ENCODE measurements around the gene TRPM2.
"Not testable (repeated sequence)": the region's sequence is repeated elsewhere in the genome, so short reads cannot be mapped to it uniquely, and the experiment has no call there.

Gene TRPM2

DNA sequence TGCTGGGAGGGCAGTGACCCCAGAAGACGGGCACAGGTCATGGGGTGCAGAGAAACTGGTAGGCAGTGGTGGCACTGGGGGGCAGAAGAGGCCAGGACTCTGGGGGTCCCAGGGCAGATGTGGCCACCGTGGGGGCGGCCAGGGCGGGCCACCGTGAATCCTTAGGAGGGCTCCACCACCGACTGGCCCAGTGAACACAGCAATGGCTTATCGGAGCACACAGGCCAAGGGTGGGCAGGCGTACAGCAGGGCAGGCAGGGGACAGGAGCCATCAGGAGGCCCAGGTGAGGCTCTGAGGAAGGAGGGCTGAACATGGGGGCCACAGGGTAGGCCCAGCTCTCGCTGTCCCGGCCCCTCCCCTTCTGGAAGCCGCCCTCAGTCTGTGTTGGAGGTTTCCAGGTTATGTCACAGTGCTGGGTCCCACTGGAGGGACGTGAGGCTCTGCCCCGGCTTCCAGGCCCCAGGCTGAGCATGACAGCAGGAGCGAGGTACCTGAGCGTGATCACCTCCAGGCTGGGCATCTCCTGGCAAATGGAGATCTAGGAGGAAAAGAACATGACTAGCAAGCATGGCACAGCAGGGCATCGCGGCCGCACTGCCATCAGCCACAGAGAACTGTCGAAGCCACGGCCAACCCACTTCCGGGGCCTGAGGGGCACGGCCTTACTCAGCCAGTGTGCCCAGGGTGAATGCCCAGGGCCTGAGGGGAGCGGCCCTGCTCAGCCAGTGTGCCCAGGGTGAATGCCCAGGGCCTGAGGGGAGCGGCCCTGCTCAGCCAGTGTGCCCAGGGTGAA, 18.0 kb upstream of the TRPM2 start:
- DNase-seq, result no peak

DNA sequence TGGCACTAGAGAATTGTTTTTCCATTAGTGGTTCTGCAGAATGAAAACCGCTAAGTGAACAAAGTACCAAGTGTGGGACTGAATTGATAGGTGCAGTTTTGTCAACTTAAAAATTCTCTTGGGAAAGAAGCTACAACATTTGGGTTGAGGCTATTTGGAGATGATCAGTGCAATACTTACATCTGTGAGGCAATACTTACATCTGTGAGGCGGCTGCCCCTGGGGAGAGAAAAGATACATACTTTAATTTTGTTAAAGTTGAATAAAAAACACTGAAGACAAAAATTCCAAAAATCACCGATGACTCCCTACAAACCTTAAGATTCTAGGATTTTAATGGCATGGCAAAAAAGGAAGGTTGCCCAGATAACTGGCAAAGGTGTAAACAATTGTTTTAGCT, 16.0 kb upstream of the TRPM2 start:
- no peak for DNase-seq

DNA sequence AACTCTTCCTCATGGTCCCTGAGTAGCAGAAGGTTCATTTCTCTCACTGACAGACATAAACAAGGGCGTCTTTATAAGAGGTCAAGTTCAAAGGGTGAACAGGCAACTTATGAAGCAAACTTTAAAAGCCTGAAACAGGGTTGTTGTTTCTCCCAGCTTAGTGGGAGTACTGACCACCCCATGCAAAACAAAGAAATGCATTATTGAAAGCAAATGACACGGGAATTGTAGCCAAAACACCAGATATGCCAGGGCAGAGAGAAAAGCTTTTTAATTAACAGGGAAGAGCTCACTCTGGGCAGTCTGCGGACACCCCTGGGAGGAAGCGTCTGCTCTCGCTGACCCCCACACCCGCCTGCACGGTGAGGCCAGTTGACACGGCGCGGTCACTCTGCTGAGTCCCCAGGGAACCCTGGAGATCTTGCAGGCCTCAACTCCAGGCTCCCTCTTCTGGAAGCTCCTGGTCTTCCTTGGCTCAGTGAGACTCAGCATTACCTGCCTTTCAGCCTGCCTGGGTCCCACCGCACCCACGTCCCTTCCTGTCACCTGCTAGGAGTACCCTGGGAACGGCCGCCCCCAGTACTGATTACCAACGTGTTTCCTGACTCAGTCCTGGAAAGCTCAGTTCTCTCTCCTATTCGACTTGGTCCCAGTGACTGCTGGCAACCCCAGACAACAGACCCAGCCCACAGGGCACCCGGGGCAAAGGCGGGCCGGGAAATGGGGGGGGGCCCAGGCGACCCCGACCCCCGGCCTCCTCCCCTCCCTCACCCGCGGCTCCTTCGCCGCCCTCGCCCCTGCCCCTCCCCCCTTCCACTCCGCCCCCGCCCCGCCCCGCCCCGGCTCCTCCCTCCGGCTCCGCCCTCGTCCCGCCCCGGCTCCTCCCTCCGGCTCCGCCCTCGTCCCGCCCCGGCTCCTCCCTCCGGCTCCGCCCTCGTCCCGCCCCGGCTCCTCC, 15.2 kb upstream of the TRPM2 start:
- no peak for DNase-seq

DNA sequence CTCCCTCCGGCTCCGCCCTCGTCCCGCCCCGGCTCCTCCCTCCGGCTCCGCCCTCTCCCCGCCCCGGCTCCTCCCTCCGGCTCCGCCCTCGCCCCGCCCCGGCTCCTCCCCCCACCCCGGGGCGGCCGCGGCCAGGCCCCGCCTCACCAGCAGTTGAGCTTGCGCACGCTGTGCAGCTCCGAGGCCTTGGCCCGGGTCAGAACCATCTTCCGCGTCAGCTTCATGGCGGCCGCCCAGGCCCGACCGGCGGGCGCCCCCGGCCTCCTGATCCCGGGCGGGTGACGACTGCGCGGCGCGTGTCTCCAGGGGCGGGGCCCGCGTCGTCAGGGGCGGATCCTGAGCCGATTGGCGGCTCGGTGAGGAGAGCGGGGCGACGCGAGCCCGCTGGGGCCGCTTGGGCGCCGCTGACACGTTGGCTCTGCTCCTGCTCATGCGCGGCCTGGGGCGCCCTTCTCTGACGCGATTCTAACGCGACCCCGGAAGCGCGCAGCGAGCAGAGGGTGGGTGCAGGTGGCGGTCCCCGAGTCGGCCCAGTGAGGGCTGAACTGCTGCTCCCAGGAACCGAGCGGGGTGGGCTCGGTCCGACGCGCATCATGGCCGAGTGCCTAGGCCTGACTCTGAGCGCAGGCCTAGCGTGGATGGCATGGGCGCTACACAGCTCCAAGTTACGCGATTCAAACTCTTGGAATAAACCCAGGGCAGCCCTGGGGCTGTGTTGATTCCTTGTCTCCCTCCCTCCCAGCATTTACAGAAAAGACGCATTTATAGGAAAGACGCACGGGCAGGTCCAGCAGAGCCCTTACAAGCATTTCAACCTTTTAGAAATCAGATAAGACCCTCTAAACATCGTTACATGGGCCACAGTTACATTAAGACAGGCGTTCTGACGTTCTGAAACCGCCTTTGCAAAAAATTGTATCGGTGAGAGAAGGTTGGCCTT, 14.2 kb upstream of the TRPM2 start, which contains the start of gene CFAP410:
Gene CFAP410 (minus strand): TSS at position 420 of the 940 bp plus-strand sequence. CDS start 196 bp downstream, at position 224.
- peak; percentile 92 for DNase-seq

DNA sequence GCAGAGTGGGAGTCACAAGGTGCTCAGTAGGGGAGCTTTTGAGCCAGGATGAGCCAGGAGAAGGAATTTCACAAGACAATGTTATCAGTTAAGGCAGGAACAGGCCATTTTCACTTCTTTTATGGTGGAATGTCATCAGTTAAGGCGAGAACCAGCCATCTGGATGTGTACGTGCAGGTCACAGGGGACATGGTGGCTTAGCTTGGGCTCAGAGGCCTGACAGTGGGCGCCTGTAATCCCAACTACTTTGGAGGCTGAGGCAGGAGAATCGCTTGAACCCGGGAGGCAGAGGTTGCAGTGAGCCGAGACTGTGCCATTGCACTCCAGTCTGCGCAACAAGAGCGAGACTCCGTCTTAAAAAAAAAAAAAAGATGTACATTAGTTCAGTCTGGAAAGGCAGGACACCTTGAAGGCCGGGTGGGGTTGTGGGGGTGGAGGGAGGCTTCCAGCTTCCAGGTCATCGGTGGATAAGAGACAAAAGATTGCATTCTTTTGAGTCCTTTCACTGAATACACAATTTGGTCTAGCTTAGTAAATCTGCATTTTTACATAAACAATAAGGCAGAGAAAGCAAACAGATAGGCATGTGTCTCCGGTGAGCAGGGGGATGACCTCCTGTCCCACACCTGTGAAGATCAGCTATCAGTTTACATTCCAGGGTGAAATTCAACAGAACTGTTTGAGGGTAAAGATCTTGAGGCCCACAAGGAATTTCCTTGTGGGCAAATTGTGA, 11.5 kb upstream of the TRPM2 start:
- DNase-seq, result not testable (repeated sequence)

DNA sequence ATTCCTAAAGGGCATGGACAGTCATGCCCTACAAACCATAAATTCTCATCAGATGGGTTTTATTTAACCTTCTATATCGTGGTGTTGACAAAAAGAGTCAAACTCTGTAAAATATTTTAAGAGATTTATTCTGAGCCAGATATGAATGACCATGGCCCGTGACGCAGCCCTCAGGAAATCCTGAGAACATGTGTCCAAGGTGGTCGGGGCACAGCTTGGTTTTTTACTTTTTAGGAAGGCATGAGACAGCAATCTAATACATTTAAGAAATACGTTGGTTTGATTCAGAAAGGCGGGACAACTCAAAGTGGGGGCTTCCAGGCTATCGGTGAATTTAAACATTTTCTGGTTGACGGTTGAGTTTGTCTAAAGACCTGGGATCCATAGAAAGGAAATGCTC, 10.4 kb upstream of the TRPM2 start:
- DNase-seq, result not testable (repeated sequence)

DNA sequence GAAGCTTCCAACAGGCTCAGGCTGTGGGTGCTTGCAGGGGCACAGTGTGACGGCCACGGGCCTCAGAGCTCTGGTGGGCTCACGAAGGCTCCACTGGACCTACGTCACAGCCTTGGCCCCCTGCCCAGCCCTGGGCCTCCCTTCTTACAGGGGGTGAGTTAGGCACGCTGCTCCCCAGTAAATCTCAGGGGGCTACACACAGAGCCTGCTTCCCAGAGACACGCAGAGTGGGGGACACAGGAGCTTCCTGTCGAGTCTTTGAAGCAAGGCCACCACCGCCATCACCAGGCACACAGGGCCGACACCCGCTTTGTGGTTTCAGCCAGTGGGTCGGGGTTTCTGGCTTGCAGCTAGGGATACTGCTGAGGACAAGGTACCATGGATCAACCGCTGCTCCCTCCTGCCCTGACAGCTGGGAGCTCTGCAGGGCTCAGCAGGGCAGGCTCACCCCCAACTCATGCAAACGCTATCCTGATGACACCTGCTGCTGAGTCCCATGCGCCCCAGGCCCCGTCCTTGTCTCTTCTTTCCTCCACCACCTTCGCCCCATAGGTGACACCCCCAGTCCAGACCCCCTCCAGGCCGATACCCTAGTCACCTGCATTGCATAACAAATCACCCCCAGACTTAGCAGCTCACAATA, 8.8 kb upstream of the TRPM2 start:
- DNase-seq, result no peak

DNA sequence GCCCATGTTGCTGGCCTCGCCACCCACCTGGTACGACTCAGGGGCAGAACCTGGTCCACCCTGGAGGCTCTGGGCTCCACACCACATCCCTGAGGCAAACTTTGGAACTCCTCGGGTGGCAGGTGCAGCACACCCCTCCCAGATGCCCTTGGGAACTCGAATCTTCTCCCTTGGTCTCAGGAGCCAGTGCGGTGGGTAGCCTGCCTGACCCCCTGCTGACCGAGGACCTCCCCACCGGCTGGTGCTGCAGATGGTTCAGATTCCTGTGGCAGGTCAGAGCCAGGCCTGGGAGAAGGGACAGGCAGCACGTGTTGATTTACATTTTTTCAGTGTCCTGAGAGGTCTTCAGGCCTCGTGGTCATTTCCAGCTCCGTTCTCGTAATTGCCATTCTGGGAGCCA, 7.9 kb upstream of the TRPM2 start:
- DNase-seq, result no peak

DNA sequence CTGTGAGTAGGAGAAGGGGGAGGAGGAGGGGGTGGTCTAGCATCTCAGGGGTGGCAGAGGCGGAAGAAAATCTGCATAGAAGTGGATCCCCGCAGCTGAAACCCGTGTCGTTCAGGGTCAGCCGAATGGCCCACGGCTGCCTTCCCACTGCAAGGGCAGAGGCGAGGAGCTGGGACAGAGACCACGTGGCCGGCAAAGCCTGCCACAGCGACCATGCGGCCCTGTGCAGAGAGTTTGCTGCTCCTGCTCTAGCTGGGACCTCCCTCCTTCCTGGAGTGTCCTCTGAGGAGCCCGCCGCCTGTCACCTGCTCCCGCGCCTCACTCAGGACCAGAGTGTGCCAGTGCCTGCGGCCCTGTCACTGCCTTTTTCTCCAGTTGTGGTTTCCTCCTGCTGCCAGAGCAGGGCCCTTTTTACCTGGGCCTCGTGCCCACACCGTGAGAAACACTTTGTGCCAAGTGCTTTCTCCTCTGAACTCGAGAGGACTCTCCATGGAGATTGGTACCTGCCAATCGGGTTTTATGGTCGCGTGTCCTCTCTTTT, 5.4 kb upstream of the TRPM2 start:
- DNase-seq, result no peak

DNA sequence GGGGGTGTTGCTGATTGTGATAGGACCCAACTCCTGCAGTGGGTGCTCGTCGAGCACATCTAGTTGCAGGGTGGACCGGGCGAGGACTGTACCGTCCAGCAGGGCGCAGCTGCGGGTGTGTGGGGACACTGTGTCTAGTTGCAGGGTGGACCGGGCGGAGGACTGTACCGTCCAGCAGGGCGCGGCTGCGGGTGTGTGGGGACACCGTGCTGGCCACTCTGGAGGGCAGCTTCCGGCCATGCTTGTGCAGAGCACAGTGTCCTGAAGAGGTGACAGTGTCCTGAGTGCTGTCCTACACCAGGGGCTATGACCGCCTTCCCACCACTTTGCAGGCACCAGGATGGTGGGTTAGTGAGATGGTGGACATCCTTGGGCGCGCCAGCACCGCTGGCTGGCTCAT, 4.6 kb upstream of the TRPM2 start:
- DNase-seq, result no peak

DNA sequence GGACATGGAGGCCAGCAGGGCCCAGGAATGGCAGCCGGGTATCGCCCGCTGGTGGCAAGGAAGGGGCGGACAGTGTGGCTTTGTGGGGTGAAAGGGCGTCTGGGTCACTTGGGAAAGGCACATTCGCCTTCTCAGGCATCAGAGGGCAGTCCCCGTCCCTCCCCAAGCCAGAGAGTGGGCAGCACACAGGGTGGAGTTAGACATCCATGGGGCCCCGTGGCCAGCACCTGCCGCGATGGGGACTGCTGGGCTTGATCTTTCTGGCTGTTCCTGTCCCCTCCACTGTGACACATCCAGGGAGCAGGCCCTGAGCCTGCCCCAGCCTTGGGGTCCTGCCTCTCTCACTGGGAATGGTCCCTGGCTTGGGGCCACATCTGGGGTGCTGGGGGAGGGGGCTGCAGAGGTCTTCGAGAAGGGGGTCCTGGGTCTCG, 4.0 kb upstream of the TRPM2 start:
- no peak for DNase-seq

DNA sequence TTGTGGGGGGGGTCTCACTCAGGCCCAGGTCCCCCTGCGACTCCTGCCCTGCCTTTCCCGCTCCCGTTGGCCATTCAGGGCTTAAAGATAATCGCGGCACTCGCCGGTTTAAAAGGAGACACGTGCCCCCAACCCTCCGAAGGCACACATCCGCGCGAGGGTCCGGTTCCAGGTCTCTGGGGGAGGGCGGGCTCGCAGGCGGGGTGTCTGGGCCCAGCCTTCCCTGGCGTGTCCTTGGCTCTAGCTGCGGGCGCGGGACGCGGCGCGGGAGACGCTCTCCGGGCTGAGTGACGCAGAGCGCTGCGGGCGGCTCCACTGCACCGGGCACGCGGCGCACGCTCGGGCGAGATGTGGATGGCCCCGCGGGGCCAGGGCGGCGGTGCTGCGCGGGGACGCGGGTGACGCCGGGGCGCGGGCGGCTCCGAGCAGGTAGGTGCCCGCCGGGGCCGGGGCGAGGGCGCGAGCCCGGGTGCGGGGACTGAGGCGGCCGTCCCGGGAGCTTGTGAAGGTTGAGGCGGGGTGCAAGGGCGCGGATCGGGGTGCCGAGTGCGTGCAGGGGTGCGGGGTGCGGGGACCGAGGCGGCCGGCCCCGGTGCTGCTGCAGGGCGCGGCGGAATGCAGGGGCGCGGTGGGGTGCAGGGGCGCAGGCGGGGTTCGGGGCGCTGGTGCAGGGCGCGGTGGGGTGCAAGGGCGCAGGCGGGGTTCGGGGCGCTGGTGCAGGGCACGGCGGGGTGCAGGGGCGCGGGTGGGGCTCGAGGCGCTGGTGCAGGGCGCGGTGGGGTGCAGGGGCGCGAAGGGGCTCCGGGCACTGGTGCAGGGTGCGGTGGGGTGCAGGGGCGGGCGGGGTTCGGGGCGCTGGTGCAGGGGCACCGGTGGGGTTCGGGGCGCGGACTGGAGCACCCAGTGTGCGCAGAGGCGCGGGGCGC, 3.3 kb upstream of the TRPM2 start:
- DNase-seq, result no peak

DNA sequence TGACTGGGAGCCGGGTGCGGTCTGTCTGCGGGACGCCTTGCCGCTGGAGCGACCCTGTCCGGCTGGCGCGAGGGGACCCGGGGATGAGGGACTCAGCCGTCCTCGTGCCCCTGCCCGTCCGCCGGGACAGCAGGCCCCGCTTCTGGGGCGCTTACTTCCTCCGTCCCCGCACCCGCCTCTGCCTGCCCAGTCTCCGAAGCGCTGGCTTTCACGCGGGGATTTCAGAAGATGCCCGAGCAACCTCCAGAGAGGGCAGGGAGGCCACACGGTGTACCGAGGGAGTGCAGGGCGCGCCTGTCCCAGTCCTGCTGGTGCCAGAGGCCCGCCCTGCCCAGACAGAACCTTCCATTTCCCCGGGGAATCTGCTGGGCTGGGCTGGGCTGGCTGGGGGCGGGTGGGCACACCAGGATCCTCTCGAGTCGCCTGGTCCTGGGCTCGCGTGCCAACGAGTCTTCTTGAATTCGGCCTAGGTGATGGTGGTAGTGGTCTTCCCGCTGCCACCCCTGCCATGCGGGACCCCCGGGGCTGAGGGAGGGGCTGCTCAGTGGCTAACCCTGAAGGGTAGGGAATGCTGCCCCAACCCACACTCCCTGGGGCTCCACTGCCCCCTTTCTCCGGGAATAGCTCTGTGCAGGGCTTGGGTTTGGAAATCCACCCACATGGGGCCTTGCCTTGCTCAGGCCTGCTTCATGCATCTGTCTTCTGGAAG, 2.5 kb upstream of the TRPM2 start:
- DNase-seq, result no peak

DNA sequence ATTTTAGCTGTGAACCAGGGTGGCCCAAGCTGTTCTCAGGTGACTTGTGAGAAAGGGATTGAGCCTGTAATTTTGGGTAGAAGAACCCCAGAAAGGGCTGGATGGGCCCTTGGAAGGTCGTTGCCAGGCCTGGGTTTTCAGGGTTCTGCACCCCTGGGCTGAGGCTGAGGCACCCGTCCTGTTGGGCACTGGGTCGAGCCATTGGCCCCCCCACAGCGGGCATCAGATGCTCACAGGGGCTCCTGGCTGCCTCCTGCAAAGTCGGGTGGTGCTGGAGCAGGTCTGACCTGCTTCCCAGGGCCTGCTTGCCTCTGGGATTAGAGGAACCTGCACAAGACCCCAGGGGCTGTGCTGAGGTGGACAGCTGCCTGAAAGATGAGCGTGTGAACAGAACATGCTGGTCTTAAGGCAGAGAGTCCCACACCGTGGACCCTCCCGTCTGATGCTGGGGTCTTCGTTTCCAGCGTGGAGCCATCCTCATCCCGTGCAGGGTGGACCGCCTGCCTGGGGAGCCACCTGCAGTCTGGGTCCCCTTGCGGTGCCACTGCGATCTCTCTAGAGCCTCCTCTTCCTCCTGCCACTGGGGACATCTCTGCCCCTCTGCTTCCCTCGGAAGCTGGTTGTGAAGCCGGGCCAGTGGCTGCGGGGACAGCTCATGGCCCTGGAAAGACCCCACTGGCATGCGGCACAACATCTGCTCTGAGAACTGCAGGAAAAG, 1.7 kb upstream of the TRPM2 start:
- DNase-seq, result no peak

DNA sequence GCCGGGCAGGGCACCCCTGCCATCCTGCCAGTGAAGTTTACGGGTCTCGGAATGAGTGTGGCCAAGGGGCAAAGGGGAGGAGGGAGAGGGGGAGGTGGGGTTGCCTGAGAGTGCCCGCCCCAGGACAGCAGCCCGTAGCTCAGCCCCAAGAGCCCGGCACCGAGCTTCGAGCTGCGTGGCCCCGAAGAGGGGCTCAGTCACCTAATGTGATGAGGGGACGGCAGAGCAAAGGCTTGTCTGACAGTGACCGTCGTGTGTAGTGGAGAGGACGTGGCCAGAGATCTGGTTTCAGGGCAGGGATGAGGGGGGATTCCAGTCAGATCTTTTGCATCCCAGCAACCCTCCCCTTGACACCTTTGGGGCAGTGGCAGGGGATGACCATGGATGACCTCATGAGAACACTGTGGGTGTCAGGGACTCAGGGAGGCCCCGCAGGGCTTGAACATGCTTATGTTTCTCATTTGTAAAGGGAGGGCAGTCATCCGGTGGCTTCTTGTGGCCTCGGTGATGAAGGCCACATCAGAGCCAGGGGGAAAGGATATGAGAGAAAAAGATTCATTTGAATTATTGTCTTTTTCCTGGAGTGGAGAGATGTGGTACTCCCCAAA, 1.1 kb upstream of the TRPM2 start:
- DNase-seq, result no peak

DNA sequence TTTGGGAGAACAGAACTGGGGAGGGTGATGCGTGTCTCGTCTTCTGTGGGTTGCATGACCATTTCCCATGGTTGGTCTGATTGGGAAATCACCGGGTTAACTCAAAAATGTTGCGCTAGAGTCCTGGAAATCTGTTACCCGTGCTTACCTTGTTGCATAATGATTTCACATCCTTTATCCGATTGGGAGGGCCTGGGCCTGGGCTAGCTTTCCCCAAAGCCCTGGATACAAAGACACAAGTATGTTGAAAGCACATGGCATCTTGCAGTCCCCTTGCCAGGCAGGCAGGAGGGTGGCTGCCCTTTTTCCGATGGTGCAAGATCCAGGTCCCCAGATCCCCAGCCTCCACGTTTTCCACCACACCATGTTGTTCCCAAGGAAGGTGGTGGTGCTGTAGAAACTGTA, 582 bp downstream of the TRPM2 start:
- no peak for DNase-seq

DNA sequence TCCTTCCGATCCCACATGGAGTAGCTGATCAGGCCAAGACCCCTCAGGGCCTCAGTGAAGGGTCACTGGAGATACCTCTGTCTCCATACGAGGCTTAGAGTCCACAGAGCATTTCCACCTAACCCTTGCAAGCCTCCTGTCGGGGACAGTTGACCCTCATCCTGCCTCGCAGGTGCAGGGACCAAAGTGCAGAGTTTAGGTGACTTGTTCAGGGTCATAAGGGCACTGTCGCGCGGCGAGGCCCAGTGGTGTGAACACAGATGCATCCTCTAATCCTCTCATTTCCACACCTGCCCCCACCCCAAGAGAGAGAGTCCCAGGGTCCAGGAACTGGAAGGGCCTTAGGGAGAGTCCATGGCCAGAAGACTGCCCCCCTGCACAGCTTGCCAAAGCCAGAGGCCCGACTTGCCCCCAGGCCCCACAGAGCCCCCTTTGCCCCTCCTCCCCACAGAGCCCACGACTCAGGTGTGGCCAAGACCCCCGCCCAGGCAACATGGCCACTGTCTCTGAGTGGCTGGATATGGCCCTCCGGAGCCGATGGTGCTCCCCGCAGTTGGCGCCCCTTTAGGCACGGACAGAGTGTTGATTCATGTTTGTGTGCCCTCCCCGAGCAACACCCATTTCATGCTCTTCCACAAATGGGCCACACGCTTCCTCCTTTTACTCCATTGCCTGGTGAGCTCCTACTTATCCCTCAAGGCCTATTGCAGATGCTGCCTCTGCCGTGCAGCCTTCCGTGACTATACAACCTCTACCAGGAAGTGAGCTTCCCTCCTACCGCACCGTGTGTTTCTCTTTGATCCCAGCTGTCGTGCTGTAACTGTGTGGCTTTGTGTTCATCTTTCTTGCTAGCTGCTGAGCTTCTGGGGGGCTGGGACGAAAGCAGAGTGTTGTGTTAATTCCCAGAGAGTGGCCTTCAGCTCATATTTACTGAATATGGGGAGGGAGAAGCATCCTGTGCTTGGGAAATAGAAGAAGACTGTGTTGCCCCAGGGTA, 1.7 kb downstream of the TRPM2 start:
- DNase-seq, result no peak
